Fibroblast of upper back skin (primary cell): Measurements from ENCODE around the gene CDY2B.
"Not testable (repeated sequence)": the region's sequence is repeated elsewhere in the genome, so short reads cannot be mapped to it uniquely, and the experiment has no call there.

Experiments
- DNase-seq: peaks from one replicate; pipeline ENCODE4 v3.0.0-alpha.2; 2013

Gene CDY2B, protein sequence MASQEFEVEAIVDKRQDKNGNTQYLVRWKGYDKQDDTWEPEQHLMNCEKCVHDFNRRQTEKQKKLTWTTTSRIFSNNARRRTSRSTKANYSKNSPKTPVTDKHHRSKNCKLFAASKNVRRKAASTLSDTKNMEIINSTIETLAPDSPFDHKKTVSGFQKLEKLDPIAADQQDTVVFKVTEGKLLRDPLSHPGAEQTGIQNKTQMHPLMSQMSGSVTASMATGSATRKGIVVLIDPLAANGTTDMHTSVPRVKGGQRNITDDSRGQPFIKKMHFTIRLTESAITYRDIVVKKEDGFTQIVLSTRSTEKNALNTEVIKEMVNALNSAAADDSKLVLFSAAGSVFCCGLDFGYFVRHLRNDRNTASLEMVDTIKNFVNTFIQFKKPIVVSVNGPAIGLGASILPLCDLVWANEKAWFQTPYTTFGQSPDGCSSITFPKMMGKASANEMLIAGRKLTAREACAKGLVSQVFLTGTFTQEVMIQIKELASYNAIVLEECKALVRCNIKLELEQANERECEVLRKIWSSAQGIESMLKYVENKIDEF

GRCh38 chrY:17880120-17880519, at the start of gene CDY2B:
CDY2B (minus strand) TSS chrY:17880220; CDS start chrY:17879892, 328 bp downstream.
- not testable (repeated sequence) for DNase-seq

DNA sequence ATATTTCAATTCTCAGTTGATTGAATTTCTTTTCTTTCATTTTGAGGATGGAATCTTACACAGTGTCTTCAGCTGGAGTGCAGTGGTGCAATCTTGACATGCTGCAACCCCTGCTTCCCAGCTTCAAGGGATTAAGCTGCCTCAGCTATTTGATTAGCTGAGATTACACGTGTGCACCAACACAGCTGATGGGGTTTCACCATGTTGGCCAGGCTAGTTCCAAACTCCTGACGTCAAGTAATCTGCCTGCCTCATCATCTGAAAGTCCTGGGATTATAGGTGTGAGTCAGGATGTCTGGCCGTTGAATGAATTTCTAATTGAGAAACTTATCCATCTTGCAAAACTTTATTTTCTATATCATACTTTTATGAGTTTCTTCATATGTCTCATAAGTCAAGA, 28.0 kb upstream of the CDY2B start:
- DNase-seq, result not testable (repeated sequence)

DNA sequence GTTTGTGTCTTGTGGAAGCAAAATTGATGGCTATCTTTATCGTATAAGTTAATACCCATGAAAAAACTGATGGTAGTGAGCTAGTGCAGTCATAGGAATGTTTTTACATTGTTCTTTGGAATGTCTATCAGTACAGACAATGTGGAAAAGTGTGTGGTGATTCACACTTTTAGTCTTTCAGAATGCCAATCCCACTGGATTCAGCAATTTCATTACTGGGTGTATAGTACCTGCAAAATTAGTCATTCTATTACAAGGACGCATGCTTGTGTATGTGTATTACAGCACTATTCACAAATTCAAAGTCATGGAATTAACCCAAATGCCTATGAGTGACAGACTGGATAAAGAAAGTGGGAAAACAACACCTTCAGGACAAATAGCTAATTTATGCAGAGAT, 27.3 kb upstream of the CDY2B start:
- DNase-seq, result not testable (repeated sequence)

- DNase-seq, result not testable (repeated sequence)
These were observed 1.7 kb upstream of the CDY2B start for GRCh38 chrY:17881697-17882096.

DNA sequence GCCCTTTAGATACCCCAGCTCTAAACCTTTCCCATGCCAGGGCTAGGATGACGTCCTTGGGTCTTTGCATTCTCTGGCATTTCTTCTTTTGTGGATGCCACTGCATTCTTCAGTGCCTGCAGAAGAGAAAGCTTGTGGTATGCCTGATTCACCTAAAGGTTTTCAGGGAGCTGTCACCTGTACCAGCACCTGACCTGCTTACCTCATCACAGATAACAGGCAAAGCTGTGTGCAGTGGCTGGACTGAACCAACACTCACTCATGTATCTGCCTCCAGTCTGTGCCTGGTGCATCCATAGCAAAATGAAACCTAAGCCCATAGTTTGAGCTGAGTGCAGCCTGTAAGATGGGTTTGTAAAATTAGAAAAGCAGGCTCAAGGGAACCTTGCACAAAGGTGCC, 3.3 kb downstream of the CDY2B start:
- not testable (repeated sequence) for DNase-seq

DNA sequence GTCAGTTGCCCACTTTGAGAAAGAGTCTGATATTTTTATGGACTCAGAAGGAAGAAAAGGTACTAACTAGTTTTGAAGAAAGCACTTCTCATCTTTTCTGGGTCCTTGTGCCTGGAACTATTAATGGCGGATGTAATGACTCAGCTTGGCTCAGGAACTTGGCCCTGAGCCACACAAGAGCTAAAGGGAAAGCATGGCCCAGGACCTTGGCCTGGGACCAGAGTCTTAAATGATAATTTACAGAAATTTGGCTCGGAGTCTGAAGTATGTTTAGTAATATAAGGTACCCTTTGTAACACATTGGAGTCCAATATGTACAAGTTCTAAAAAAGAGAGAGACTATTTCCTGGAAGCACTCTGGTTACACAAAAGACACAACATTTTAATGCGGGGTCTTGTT, 4.6 kb downstream of the CDY2B start:
- DNase-seq, result not testable (repeated sequence)

DNA sequence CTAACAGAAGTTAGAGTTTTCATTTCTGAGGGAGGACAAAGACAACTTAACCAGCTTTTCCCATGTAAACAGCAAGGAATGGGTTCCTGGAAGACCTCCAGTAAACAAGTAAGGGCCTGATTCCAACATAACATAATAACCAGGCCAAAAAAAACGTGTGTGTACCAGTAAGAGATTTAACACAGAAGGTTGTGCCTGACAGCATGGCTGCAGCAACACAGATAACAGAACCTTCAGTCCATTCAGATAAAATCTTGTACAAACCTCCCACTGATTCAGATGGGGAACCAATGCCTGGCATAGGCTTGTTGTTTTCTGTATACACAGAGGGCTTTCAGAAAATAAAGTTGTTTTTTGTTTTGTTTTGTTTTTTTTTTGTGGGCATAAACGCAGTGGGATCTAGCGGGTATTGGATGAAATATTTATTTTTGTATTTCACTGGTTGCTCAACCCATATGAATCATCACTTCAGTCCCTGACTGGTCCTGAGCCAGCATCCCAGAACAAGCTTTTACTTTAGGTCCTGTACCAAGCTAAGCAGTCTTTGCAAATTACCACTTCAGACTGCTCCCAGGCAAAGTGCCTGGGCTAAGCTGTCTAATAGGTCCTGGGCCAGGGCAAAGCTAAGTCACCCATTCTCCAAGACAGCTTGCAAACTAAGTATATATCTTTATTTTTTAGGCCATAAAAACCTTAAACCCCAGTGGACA, 8.7 kb downstream of the CDY2B start:
- DNase-seq, result not testable (repeated sequence)

DNA sequence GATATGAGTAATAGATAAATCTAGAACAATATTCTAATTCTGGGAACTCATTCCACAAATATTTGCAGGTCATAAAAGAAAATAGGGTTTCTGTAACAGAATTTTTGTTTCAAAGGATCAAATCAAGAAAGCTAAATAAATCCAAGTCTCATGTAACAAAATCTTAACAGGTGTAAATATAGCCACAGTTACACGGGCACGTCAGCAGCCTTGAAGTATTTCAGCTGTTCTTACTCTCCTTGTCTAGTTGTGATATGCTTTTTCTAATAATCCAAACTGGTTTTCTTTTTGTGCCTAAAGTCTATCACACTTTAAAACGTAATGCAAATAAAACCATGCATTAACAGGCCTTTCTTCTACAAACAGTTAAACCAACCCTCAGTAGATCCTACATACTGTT, 9.3 kb downstream of the CDY2B start:
- DNase-seq, result not testable (repeated sequence)

DNA sequence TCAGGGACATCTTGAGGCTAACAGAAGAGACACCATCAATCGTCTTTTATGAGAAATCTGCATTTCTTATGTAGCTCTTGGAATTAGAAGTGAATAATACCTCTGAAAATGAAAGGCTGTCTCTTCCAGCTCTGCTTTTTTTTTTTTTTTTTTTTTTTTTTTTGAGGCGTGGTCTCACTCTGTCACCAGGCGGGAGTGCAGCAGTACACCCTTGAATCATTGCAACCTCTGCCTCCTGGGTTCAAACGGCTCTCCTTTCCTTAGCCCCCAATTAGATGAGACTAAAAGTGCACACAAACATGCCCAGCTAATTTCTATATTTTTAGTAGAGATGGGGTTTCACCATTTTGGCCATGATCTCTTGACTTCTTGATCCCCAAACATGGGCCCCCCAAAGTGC, 12.2 kb downstream of the CDY2B start:
- DNase-seq, result not testable (repeated sequence)

DNA sequence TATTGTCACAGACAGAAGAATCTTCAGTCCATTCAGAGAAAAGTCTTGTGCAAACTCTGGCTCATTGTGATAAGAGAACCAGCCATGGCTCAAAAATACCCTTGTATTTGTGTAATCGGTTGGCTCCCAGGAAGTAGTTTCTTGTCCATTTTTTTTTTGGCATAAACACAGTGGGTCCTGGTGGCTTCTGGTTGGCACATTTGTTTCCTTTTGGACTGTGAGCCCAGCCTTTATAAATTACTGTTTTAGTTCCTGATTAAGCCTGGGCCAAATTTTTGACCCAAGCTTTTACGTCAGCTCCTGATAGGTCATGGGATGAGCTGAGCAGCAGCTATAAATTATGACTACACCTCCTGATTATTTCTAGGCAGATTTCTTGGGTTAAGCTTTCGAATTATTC, 19.4 kb downstream of the CDY2B start:
- not testable (repeated sequence) for DNase-seq

DNA sequence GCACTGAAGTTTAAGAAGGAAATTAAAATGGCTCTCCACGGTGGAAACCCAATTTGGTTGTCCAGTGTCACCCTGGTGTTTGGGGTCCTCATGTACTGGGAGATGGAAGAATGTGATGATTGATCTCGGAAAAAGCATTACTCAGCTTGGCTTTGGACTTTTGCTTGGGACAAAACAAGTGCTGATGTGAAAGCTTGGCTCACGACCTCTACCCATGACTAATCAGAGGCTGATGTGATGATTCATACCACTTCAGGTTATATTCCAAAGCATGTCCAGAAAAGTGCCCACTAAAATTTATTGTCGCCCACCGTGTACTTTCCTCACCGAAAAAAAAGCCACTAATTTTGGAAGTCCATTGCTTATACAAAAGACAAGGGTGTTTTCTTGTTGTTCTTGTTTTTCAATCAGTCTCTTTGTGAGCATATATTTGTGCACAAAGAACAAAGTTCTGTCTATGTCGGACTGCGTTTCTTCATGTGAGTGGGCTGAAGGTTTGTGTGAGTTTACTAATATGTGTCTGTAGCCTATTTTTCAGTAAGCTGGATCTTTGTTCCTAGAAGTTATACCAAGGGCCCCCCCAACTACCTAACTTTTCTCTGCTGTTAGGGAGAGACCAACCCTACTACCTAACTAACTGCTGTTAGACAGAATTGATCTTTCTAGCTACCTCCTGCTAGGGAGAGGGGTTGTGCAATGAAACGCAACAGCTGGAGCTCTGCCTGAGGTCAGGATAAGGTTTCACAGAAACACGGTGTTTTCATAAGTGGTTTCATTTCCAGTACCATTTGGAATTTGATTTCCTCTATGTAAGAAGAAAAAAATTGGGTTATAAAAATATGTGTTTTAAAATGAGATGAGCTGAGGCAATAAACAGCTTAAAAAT, 22.8 kb downstream of the CDY2B start:
- DNase-seq, result not testable (repeated sequence)

DNA sequence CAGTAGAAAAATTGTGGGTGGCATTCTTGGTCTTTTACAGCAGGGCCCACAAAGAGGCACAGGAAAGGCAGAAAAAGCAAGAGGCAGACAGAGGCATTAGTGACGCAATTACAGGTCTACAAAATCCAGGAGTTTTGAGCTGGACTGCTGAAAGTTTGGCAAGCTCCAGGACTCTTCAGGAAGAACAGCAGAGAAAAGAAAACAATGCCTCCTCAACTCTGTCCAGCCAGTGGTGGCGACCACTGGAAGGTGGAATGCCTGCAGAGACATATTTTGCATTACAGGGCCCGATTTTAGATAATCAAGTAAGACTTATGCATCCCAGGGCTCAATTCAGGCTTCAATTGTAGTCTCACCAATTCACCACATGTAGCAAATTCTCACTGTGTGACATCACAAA, 23.5 kb downstream of the CDY2B start:
- DNase-seq, result not testable (repeated sequence)

GRCh38 chrY:17849131-17849530, 30.9 kb downstream of the CDY2B start:
- not testable (repeated sequence) for DNase-seq

- not testable (repeated sequence) for DNase-seq
These were observed 47.9 kb downstream of the CDY2B start for GRCh38 chrY:17832149-17832548.
